Measurements from ENCODE around the gene ZNF680.
"Not testable (repeated sequence)": the region's sequence is repeated elsewhere in the genome, so short reads cannot be mapped to it uniquely, and the experiment has no call there.

The ZNF680 gene

DNA sequence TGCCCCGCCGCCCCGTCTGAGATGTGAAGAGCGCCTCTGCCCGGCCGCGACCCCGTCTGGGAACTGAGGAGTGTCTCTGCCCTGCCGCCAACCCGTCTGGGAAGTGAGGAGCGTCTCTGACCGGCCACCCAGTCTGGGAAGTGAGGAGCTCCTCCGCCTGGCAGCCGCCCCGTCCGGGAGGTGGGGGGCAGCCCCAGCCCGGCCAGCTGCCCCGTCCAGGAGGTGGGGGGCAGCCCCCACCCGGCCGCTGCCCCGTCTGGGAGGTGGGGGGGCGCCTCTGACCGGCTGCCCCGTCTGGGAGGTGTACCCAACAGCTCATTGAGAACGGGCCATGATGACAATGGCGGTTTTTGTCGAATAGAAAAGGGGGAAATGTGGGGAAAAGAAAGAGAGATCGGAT, 8.7 kb downstream of the ZNF680 start:
- not testable (repeated sequence) for DNase-seq

DNA sequence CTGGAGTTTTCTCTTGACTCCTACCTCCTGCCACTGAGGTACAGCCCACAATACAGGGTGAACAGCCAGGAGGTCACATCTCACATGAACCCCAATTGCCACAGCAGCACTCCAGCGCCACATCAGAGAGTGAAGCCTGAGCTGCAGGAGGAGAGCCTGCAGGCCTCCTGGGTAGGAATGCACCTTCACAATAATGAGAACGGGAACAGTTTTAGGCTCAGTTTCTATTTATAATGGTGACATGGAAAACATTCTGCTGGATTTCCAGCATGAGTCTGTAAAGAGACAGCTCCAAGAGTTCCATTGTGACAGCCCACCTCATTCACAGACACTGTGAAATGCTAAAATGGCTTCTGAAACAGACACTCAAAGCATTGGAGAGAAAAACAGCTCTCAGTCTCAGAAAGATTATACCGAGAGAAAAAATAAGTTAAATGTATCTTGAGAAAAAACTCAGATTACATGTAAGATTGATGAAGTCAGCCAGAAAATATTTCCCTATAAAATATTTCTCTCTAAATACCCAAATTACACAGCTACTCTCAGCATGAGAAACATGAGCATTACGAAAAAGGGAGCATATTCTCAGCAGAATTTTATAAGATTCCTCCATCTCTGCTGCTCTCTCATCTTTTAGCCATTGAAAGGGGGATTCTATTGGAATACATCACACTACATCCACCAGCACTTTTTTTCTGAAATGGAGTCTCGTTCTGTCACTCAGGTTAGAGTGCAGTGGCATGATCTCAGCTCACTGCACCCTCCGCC, 11.3 kb downstream of the ZNF680 start:
- DNase-seq: no peak

DNA sequence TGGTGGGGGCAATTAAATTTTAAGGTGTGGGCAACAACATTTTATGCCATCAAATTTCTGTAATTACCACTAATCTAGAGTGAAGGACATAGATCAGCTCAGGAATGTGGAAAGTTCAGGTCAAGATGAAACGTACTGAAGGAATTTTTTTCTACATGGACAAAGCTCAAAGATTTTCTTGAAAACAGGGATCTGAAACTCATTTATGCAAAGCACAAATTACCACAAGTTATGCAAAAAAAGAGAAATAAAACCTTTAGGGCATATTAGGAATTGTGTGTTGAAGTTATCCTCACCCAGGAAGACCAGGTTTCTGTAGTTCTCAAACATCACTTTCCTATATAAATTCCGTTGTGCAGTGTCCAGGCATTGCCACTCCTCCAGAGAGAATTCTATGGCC, 18.9 kb downstream of the ZNF680 start:
- no peak for DNase-seq

DNA sequence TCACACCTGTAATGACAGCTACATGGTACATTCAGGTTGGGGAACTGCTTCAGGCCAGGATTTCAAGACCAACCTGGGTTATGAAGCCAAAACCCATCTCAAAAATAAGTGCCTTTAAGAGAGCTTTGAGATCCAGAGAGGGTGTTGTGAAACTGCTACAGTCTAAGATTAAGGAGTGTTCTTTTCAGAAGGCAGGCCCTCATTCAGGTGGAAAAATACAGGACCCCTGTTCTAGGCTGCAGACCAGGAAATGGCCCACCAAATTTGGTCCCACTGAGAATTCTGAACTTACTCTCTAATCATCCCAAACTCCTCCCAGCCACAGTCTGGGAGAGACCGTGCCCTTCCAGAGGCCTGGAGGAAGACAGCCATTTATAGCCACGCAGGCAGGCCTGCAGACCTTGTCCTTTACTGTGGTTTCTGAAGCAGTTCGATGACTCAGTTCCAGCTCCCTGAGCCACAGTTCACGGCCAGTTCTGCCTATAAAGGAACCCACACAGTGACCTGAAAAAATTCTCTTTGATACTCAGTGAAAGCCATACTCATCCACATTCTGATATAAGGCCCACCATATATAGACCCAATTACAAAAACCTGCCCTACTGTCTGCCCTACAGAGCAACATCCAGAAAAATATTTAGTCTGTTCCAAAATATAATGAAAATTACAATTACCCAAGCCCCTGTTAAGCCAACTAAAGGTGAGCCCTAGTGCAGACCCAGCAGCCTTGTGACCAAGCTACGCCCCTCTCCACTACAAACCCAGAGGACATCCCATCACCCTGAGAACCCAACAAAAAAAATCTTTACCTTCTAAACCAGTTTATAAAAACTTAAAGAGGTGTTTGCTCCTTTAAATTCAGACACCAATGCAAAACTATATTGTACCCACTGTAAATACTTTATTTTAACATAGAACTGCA, 21.2 kb downstream of the ZNF680 start:
- no peak for DNase-seq

DNA sequence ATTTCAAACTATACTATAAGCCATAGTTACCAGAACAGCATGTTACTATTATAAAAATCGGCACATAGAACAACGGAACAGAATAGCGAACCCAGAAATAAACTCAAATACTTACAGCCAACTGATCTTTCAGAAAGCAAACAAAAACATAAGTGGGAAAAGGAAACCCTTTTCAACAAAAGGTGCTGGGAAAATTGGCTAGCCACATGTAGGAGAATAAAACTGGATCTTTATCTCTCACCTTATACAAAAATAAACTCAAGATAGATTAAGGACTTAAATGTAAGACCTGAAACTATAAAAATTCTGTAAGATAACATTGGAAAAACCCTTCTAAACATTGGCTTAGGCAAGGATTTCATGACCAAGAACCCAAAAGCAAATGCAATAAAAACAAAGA, 29.1 kb downstream of the ZNF680 start:
- DNase-seq: no peak

DNA sequence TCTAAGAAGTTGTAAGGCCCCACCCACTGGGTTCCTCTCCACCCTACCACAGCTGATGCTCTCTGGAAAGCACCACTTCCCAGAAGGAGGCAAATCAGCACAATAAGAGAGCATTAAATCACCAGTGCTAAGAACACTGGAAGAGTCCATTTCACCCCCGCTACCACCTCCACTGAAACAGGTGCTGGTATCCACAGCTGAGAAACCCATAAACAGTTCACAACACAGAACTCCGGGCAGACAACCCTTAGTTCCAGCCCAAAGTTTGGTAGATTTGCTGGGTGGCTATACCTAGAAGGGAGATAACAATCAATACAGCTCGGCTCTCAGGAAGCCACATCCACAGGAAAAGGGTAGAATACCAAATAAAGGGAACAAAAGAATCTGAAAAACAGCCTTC, 34.1 kb downstream of the ZNF680 start:
- DNase-seq: no peak

DNA sequence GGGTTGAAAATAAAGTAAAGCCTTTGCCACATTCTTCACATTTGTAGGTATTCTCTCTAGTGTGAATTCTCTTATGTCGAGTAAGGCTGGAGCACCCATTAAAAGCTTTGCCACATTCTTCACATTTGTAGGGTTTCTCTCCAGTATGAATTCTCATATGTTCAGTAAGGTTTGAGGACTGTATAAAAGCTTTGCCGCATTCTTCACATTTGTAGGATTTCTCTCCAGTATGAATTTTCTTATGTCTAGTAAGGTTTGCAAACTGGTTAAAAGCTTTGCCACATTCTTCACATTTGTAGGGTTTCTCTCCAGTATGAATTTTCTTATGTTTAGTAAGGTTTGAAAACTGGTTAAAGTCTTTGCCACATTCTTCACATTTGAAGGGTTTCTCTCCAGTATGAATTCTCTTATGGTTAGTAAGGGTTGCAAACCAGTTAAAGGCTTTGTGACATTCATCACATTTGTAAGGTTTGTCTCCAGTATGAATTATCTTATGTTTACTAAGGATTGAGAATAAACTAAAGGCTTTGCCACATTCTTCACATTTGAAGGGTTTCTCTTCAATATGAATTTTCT, 41.4 kb downstream of the ZNF680 start:
- DNase-seq: no peak

DNA sequence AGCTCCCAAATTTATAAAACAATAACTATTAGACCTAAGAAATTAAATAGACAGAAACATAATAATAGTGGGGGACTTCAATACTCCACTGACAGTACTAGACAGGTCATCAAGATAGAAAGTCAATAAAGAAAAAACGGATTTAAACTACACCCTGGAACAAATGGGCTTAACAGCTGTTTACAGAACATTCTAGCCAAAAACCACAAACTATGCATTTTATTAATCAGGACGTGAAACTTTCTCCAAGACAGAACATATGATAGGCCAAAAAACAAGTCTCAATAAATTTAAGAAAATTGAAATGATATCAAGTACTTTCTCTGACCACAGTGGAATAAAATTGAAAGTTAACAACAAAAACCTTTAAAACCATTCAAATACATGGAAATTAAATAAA, 46.4 kb downstream of the ZNF680 start:
- DNase-seq: no peak

DNA sequence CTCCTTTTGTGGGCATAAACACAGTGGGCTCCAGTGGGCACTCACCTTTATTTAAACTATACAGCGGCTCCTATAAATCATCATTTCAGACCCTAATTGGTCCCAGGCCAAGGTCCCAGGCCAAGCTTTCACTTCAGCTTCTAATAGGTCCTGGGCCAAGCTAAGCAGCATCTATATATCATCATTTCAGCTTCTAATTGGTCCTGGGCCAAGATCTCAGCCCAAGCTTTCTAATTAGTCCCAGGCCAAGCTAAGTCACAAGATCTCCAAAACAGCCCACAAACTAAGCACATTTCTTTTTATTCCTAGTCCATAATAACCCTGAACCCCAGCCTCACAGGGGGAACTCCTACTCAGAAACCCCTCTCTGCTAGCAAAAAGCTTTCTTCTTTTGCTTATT, 47.1 kb downstream of the ZNF680 start:
- DNase-seq: no peak

DNA sequence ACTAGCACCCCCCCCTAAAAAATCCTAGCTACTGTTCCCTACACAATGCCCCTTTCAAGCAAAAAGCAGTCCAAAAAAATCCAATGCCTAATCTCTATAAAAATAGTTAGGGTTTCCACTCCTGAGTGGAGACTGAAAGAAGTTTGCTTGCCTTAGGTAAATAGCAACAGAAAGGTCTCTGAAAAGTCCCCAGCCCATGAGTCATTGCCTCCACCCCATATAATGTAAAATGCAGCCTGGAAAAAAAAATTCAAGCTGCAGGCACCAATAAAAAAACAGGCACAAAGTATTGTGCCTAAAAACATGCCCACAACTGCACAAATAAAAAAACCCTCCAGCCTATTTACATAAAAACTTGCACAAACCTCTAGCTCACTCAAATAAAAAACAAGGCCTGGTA, 47.5 kb downstream of the ZNF680 start:
- DNase-seq: no peak

DNA sequence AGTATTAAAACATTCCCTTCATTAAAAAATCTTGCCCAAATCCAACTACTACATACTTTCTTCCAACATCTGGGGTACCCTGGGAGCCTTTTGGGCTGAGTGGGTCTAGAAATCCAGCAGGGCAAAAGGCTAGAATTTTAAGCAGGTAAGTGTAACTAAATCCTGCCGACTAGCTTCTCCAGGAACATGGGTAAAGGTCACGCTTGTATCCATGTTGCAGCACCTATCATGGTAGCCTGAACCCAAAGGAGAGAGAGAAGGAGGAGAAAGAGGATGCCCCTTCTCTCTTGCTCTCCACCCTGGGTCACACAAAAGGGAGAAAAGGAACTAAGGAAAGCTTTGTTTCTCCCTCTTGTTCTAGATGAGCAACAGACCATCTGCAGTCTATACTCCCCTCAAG, 53.3 kb downstream of the ZNF680 start:
- DNase-seq: no peak

DNA sequence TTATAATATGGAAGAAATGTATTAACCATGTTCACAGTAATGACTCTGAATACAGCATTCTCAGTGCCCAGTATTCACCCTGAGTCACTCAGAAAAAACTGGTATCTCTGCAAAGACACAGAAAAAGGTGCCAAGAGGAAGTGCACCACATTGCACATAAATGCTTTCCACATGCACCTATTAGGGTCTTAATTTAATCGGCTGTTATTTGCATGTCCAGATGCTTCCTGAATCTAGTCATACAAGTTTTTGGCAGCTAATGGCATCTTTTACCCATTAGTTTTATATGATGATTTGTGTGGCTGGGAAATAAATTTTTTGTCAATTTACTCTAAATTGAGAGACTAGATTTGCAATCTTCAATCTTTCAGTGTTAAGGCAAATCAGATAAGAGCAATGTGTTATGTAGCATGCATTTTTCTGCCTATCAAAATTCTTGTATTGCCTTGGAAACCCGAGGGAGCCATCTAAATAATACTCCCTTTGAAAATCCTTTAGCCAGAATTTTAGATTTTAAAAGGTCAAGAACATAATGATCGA, 58.2 kb downstream of the ZNF680 start:
- DNase-seq: no peak

DNA sequence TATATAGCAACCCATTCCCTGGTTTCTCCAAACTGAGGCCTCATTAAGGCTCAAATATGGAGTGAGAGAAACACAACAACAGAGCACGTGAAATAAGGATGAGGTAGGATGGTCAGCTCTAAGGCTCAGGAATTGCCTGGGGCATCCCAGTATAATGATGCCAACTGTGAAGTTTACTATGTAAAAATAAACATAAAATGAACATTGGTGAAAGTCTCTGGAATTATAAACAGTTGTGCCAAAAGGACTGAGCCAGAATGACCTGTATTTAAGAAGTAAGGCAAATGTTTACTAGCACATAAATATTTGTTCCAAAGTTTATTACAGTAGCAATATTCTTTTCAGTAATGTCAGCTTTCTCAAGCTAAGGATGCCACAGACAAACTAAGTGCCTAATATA, 64.6 kb downstream of the ZNF680 start:
- DNase-seq: no peak

DNA sequence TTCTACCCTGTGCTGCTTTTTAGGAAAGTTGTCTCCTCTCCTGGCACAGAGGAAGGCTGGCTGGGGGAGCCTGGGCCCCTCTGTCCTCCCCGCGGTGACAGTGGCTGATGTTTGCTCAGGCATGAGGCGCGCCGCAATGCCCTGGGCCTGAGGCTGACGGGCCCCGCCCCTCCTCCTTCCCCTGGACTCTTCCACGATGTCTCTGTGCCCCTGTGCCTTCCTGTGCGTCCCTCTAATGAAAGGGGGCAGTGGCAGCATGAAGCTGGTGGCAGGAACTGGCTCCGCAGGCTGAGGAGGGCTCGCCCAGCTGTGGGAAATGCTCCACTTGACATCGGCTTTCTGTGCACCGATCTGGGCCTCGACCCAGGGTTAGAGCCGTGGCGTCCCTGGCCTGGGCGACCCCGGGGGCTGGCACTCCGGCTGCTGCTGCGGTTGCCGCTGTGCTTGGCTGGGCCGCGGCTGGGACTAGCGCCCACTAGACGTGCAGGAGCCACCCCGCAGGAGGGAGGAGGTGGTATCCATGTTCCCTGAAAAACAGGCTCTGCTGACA, 67.9 kb downstream of the ZNF680 start:
- DNase-seq: no peak

DNA sequence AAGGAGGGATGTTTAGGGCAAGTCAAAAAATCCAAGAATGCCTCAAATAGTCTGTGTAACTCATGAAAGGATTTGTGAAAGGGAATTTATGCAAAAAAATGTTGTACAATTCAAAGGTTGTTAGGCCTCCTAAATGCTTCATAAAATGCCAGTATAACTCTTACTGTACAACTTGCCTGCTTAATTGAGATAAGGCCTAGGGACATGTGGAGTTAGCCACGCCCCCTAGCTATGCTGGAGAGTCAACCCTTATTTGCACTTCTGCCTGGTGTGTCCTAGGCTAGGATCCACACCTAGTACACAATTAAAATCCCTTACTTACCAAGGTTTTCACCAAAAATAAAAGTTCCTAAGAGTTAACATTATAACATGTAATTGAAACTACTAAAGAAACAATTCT, 77.2 kb downstream of the ZNF680 start:
- no peak for DNase-seq

Data from suppressor macrophage treated with lipopolysaccharide for 4 hours (primary cell).